Measurements from ENCODE around the gene UMODL1.

Gene UMODL1, protein sequence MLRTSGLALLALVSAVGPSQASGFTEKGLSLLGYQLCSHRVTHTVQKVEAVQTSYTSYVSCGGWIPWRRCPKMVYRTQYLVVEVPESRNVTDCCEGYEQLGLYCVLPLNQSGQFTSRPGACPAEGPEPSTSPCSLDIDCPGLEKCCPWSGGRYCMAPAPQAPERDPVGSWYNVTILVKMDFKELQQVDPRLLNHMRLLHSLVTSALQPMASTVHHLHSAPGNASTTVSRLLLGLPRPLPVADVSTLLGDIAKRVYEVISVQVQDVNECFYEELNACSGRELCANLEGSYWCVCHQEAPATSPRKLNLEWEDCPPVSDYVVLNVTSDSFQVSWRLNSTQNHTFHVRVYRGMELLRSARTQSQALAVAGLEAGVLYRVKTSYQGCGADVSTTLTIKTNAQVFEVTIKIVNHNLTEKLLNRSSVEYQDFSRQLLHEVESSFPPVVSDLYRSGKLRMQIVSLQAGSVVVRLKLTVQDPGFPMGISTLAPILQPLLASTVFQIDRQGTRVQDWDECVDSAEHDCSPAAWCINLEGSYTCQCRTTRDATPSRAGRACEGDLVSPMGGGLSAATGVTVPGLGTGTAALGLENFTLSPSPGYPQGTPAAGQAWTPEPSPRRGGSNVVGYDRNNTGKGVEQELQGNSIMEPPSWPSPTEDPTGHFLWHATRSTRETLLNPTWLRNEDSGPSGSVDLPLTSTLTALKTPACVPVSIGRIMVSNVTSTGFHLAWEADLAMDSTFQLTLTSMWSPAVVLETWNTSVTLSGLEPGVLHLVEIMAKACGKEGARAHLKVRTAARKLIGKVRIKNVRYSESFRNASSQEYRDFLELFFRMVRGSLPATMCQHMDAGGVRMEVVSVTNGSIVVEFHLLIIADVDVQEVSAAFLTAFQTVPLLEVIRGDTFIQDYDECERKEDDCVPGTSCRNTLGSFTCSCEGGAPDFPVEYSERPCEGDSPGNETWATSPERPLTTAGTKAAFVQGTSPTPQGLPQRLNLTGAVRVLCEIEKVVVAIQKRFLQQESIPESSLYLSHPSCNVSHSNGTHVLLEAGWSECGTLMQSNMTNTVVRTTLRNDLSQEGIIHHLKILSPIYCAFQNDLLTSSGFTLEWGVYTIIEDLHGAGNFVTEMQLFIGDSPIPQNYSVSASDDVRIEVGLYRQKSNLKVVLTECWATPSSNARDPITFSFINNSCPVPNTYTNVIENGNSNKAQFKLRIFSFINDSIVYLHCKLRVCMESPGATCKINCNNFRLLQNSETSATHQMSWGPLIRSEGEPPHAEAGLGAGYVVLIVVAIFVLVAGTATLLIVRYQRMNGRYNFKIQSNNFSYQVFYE

DNA sequence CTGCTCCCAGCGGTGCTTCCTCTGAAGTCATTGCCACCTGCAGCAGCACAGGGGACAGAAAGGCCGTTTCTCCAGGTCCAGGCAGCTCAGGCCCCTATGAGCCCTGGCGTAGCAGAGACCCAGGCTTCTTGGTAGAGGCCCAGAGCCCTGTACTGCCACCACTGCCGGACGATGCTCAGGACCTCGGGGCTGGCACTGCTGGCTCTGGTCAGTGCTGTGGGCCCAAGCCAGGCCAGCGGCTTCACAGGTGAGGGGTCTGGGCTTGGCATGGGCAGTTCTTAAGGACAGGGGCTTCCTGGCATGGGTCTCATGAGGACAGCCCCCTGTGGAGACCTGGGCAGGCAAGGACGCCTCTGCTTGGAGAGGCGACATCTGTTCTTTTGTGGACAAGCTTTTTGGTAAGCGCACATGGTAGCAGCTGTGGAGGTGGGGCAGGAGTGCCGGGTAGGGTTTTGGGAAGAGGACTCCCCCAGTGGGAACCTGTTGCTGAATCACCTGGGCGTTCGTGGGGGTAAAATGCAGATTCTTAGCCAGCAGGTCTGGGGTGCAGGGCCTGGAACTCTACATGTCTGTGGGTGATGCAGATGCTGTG lies at the start of gene UMODL1:
UMODL1 (plus strand) TSS at position 172 of the 592 bp plus-strand sequence; CDS start at position 172, 0 bp downstream.
- no peak for DNase-seq

DNA sequence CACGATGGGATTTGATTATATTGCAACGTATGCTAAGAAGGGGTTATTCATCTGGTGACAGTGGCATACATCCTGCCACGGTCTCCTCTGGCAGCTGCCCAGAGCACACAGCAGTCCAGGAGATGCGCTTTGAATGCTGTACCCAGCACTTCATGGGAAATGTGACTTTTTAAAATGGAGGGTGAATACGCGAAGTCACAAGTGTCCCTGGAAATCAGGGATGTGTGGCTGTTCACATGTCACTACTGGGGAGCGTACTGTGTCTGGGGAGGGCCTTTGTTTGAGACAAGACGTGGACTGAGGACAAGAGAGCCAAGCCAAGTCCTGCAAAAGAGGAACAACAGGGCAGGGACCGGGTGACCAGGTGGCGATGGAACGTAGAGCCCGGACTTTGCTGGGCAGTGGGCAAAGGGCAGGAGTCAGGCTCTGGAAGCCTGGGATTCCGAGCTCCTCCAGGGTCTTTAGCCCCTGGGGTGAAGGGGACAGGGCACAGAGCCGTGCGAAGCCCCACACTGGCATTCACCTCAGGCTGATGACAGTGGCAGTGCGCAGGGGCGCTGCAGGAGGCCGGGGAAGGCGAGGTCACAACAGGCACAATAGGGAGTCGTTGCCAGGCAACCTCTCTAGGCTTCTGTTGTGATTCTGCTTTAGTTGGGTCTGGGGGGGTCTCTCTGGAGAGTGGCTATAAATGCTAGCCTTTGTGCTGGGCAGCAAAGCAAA lies 49.6 kb upstream of the UMODL1 start:
- peak; percentile 13 to 43 for DNase-seq

DNA sequence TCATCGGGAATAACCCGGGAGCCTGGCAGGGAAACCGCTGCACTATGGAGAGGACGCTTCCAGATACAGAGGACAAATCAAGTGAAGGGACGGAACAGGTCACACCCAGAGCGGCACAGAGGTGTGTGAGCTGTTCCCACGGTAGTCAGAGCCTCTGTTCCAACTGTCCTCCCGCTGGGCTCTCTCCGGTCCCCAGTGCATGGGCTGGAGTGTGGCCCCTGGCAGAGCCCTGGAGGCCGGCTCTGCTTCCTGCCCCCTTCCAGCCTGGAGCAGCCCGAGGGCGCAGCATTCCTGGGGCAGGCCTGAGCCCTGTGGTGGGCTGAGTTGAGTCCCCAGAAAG lies 49.1 kb upstream of the UMODL1 start:
- DNase-seq: no peak

DNA sequence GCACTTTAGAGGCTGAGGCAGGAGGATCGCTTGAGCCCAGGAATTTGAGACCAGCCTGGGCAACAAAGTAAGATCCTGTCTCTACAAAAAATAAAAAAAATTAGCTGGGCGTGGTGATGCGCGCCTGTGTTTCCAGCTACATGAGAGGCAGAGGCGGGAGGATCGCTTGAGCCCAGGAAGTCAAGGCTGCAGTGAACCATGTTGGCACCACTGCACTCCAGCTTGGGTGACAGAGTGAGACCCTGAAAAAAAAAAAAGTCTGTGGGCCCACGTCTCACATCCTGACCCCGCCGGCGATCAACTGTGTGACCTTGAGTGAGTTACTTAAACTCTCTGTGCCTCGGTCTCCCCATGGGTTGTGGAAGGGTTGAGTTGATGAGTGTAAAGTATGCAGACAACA lies 48.2 kb upstream of the UMODL1 start:
- no peak for DNase-seq

DNA sequence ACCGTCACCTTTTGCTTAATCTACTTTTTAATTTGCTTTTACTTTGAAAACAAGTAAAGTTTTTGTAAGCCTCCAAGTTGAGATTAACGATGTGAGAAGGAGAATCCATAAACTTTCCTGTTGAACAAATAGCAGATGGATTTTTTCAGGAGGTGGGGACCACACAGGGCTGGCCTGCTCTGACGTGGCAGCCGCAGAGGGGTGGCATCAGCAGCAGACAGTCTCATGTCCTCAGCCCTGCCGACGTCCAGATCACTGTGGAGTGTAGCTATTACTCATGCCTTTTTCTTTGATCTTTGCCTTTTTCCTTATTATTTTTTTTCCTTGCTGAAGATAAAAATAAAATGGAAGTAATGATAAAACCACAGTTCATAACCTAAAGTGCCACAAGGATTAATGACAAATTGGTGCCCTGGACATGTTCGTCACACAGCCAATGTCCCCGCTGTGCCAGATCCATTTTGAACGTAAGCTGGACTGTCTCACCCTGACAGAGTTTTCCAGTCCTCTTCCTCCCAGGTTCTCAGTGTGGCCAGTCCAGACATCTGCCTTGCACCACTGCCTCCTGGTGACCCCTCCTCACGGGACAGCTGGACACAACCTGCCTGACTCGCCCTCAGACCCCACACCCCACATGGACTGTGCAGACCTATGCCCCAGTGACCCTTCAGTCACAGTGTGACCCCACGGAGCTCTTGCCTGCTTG lies 45.6 kb upstream of the UMODL1 start:
- no peak for DNase-seq

DNA sequence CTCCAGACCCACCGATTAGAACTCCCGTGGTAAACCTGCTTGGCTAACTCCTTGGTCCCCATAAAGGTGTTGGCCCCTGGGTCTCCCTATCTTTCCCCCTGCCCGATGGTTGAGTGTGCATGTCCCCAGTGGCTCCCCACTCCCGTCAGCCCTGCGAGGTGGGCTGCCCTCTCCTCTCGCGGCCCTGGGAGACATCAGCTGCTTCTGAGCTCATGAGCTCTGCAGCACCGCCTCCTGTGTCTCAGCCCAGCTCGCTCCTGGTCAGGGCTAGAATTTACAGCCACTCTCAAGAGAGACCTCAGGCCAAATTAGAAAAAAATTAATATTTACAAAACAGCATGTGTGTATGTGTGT lies 45.1 kb upstream of the UMODL1 start:
- no peak for DNase-seq

DNA sequence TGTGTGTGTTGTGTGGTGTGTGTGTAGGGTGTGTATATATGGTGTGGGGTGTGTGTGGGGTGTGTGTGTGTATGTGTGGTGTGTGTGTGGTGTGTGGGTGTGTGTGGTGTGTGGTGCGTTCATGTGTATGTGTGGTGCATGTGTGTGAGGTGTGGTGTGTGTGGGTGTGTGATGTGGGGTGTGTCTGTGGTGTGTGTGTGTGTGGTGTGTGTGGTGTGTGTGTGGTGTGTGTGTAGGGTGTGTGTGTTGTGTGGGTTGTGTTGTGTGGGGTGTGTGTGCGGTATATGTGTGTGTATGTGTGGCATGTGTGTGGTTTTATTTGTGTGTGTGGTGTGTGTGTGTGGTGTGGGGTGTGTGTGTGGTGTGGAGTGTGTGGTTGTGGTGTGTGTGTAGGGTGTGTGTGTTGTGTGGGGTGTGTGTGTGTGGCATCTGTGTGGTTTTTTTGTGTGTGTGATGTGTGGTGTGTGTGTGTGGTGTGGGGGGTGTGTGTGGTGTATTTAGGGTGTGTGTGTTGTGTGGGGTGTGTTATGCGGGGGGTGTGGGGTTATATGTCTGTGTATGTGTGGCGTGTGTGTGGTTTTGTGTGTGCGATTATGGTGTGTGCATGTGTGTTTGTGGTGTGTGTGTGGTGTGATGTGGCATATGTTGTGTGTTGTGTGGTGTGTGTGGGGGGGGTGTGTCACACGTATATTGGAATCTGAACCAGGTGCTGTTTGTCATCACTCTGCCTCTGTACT lies 43.9 kb upstream of the UMODL1 start:
- no peak for DNase-seq

DNA sequence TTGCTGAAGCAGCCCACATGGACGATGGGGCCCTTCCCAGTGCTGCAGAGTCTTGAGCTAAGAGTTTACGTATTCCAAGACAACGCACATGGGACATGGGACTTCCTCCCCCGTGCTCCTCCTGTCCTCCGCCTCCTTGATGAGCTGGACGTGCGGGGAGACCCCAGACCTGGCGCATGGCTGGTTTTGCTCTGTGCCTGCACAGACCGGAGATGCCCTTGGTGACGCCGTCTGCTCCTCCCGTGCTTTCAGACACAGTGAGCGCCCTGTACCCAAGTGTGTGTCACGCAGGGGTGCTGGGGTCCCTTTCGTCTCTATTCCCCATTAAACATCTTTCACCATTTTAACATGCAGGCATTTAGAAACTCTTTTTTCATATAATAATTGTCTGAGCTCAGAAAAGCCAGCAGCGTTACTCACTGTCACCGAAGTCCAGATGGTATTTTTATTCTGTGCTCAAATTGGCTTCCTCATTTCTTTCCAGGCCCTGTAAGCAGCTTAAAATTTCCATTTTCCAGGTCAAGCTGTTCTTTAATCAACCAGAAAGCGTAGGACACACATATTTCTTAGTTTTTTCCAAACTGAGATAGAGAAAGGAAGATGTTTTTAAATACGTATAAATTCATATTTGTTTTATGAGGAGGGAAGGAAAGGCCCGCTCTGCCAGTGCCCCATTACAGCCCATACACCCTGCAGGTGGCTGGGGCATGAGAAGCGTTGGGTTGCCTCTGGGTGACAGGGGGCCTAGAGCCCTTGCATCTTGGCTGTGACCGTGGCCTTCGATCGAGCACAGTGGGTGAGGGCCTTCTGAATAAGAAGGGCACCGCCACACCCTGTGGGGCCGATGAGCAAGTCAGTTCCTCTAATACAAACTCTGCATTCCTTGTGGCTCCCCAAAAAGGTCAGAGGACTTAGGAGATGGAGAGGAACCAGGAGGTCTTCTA lies 43.0 kb upstream of the UMODL1 start:
- no peak for DNase-seq

DNA sequence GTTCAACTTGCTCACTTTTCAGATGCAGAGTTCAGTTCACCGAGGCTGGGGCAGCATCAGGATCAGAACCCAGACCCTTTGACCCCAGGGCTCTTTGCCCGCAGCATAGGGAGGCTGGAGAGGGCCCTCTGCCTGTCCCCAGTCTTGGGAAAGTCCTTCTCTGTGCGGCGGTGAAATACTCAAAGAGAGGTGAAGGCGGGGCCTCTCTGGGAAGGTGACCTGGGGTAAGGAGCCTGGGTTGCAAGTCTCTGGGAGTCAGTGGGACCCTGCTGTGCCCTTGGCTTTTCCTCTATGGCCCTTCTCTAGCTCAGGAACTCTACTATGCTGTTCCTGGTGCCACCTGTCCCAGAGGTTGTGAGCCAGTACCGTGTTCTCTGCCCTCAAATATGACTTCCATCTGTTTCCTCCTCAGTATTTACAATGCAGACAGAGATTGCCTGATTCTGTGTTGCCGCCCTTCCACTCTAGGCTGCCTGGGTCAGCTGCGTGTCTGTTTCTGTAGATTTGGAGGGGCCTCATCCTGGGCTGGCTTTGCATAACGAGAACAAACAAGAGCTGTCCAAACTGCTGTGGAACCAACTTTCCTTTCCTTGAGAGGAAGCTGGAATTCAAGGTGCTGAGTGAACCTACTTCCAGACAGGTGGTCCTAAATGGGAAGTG lies 42.2 kb upstream of the UMODL1 start:
- DNase-seq: no peak

DNA sequence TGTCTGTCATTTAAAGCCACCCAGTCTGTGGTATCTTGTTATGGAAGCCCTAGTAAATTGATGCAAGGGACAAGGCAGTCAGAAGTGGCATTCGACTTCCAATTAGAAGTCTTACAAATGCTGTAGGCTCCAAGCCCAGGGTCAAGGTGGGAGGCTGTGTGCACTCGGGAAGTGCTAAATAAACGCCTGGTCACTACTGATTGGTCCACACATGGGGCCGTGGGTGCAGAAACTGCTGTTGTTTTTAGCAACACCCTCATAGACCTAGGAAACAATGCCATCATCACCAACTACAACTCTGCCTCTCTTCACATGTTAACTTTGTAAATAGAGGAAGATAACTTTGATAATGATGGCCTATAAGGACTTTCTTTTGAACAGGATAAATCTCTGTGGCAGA lies 40.8 kb upstream of the UMODL1 start:
- no peak for DNase-seq

DNA sequence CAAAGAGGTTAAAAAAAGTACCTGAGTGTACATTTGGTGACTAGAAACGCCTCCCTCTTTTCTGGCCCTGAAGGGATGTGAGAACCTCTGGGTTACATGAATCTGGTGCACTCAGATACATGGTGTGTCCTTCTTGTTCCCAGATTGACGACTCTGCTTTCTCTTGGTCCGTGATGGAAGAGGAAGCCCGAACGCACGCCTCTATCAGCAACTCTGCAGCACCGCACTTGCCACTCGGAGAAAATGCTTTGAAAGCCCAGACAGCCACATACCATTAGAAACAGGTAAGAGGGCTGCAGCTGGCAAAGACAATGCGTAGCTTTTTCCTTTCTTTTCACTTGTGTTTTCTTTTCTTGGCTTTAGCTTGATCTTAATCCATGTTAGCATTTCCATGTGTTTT lies 39.9 kb upstream of the UMODL1 start:
- no peak for DNase-seq

DNA sequence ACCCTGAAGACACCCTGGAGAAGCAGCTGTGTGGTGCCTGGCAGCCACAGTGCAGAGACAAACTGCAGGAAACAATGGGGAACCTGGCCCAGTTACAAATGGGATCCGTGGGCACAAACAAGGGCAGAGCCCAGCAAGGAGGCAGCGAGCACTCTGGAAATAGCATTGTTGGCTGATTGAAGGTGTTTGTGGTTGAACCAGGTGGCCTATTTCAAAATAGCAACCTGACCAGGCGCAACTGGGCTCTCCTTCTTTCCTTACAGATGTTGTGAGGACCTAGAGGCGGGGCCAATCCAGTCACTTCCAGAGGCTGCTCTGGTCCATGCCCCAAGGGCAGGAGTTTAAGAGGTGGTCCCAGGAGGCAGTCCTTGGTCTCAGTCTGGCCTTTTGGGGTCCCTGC lies 39.3 kb upstream of the UMODL1 start:
- DNase-seq: no peak

DNA sequence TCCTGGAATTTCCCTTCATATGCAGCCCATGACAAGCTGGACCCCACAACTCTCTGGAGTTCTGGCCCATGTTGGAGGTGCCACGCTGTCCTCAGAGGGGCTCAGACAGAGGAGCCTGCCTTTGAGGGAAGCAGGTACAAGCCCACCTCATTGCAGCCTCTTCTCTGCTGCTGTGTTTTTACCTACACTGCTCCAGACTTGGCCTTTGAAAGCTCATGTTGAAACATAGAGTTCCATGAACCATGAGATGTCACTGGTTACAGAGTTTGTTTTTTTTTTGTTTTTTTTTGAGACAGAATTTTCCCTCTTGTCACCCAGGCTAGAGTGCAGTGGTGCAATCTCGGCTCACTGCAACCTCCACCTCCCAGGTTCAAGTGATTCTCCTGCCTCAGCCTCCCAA lies 38.9 kb upstream of the UMODL1 start:
- no peak for DNase-seq

DNA sequence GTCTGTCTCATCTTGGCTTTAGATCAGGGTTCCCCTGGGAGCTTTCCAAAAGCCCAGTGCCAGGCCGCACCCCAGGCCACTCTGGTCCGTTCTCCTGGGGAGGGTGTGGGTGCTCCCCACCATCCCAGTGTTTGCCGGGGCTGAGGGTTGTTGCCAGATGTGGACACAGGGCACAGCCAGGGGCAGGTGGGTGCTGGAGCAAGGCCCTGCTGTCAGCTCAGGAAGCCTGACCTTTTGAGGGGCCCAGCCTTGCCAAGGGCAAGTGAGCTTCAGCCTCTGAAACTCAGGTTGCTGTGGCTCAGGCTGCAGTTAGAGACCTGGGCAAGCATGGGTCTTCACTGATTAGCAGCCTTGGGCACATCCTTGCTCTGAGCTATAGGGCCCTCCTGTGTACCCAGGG lies 38.1 kb upstream of the UMODL1 start:
- no peak for DNase-seq

DNA sequence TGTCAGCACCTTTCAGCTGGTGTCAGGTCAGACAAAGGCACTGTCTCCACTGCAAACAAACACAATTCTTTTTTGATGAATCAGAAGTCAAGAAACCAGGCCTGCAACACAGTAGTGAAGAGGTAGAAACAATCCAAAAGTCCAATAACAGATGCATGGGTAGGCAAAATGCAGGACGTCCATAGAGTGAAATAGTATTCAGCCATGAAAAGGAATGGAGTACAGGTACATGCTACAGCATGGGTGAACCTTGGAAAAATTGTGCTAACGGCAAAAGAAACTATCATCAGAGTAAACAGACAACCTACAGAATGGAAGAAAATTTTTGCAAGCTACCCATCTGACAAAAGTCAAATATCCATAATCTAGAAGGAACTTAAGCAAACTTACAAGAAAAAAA lies 34.8 kb upstream of the UMODL1 start:
- no peak for DNase-seq

DNA sequence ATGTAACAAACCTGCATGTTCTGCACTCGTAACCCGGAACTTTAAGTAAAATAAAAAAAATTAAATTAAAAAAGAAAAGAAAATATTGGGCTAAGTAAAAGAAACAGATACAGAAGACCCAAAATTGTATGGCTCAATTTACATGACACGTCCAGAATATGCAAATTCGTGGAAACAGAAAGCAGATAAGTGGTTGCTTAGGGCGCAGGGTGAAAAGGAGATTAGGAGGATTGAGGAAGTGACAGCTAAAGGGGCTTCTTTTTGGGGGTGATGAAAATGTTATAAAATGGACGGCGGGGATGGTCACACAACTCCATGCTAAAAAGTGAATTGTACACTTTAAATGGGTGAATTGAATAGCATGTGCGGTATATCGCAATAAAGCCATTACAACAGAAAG lies 33.6 kb upstream of the UMODL1 start:
- no peak for DNase-seq

DNA sequence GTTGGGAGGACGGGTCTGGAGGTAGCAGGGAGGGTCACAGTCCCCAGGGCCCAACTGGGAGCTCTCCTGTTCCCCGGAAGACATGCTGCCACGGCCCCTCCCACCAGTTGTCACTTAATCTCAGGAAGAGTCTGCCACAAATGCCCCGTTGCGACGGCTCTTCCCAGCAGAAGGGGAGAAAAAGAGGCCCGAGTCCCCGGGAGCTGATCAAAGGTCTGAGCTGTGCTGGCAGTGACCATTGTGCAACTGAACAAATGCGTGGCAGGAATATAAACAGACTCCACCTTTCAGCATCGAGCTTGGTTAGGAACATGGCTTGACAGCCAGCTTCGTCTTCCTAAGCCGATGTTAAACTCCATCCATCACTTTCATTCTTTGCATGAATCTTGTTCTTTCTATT lies 33.2 kb upstream of the UMODL1 start:
- no peak for DNase-seq

DNA sequence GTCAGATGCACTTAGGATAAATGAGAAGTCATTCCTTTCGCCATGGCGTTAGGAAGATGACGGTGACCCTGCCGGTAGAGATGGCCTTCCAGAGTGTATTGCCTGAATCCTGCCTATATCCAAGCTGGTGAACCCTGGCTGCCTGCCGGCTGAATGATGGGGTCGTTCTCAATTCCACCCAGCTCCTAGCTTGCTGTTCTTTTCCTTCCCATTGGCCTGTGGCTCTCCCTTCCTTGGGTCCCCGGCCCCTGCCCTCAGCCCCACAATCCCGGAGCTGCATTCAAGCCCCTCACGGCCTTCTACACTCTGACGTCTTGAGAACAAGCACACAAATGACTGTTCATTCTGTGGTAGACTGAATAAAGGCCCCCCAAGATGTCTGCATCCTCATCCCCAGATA lies 32.7 kb upstream of the UMODL1 start:
- DNase-seq: no peak

DNA sequence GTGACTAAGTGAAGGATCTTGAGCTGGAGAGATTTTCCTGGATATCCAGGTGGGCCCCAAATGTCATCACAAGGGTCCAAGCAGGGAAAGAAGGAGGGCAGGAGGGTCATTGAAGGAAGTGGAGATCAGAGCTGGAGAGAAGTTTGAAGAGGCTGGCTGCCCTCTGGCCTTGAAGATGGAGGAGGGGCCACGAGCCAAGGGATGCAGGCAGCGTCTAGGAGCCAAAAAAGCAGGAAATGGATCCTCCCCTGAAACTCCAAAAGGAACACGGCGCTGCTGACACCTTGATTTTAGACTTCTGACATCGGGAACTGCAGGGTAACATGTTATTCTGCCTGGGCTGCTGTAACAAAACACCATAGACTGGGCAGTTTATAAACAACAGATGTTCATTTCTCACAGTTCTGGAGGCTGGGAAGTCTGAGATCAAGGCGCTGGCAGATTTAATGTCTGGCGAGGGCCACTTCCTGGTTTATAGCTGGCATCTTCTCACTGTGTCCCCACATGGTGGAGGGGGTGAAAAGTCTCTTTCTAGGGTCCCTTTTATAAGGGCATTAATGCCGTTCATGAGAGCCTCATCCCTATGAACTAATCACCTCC lies 32.2 kb upstream of the UMODL1 start:
- DNase-seq: no peak
